ENCODE data around the gene OGN.

OGN gene

GRCh38 chr9:92432972-92433548 lies 28.7 kb upstream of the OGN start:
- no peak for DNase-seq (ENCODE audit: low spot score)
- TF ChIP-seq, protein P1, sequence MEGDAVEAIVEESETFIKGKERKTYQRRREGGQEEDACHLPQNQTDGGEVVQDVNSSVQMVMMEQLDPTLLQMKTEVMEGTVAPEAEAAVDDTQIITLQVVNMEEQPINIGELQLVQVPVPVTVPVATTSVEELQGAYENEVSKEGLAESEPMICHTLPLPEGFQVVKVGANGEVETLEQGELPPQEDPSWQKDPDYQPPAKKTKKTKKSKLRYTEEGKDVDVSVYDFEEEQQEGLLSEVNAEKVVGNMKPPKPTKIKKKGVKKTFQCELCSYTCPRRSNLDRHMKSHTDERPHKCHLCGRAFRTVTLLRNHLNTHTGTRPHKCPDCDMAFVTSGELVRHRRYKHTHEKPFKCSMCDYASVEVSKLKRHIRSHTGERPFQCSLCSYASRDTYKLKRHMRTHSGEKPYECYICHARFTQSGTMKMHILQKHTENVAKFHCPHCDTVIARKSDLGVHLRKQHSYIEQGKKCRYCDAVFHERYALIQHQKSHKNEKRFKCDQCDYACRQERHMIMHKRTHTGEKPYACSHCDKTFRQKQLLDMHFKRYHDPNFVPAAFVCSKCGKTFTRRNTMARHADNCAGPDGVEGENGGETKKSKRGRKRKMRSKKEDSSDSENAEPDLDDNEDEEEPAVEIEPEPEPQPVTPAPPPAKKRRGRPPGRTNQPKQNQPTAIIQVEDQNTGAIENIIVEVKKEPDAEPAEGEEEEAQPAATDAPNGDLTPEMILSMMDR (IDR thresholded peaks at IDR 0.05; ENCODE audit: extremely low read depth, missing control alignments), result no peak

GRCh38 chr9:92432350-92432749 lies 28.0 kb upstream of the OGN start:
- TF ChIP-seq, protein P1 (IDR thresholded peaks at IDR 0.05; ENCODE audit: extremely low read depth, missing control alignments), result no peak
- DNase-seq (ENCODE audit: low spot score), result no peak

DNA sequence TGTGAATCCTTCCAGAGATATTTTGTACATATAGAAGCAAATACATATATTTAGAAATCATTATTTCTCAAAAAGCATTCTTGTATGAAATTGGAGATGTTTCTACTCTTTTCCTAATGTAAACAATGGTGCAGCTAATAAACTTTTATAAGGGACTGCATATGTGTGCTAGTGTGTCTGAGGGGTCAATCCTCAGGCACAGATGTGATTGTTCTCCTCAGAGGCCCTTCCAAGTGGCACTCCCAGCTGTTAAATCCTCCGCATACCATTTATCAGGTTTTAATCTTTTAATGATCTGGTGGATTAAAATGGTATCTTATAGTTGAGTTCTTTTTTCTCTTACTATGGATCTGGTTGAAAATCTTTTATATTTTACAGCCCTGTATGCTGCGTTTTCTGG lies 25.5 kb upstream of the OGN start:
- TF ChIP-seq, protein P1 (IDR thresholded peaks at IDR 0.05; ENCODE audit: extremely low read depth, missing control alignments), result no peak
- no peak for DNase-seq (ENCODE audit: low spot score)

DNA sequence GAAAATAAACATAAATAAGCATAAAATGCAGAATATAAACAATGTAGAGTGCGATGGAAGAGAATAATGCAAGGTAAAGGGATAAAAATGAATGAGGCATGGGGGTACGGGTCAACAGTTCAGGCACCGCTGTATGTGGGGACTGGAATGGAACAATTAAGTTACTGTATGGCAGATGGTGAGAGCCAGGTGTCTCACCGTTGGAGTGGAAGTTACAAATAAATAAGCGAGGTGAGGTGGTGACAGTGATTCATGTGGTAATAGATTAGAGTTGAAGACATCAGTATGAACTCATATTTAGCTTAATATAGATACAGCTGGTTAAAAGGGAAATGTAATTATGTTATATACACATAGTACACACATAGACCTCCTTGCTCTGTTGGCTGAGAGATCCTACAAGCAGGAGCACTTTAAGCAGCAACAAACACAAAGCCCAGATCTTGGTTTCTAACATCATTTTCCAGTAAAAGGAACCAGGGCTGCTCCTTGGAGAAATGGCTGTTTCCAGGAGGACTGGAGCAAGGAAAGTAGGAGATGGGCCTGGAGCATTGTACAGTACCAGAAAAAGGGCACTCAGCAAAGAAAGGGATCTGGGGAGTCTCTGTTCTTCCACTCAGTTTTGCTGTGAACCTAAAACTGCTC lies 22.2 kb upstream of the OGN start:
- DNase-seq (ENCODE audit: low spot score), result no peak
- TF ChIP-seq, protein P1 (IDR thresholded peaks at IDR 0.05; ENCODE audit: extremely low read depth, missing control alignments), result no peak

DNA sequence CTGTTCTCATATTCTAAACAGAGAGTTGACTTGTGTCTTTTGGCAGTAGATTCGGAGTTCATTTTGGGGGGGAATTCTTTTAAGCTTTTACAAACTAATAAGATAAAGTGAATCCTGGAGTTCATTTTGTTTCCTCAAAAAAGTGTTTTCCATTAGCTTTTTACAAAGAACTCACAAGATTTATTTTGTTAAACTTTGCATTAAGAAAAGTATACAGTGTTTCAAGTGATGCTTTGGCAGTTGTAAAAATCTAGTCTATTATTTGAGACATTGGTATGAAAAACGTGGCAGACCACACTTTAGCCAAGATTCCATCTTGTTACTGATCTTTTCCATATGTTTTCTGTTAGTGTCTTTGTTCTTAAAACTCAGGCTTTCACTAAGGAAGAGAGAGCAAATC lies 21.1 kb upstream of the OGN start:
- TF ChIP-seq, protein P1 (IDR thresholded peaks at IDR 0.05; ENCODE audit: extremely low read depth, missing control alignments), result no peak
- no peak for DNase-seq (ENCODE audit: low spot score)

DNA sequence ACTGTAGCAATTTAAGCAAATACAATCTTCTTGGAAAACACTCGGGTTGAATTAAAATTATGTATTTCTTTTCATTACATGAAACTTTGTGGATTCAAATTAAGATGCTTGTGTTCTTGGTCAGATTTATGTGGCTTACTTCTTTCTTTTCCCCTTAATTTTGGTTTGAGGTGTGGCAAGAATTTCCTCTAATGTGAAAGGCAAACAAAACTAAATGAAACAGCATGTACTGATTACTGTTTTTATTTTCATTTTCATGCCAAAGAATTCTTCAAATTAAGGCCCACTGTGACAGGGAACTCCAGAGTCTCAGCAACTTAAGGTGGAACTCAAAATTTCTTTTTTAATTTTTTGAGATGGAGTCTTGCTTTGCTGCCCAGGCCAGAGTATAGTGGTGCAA lies 20.0 kb upstream of the OGN start, which contains the start of gene OMD:
Gene OMD, minus strand, starts transcription at position 132 of the 400 bp plus-strand sequence. CDS start 6,913 bp downstream, outside the sequence.
- TF ChIP-seq, protein P1 (IDR thresholded peaks at IDR 0.05; ENCODE audit: extremely low read depth, missing control alignments), result no peak

GRCh38 chr9:92423612-92424011 lies 19.2 kb upstream of the OGN start:
- DNase-seq (ENCODE audit: low spot score), result no peak
- TF ChIP-seq, protein P1 (IDR thresholded peaks at IDR 0.05; ENCODE audit: extremely low read depth, missing control alignments), result no peak

More for the DNA sequence above, 20.0 kb upstream of the OGN start, which contains the start of gene OMD:
- no peak for DNase-seq (ENCODE audit: low spot score)

Data from GM20000 (cell line).